Fibroblast of skin of right quadriceps (primary cell): ENCODE measurements around the gene RILPL1.
"Not testable (repeated sequence)": the region's sequence is repeated elsewhere in the genome, so short reads cannot be mapped to it uniquely, and the experiment has no call there.

Experiments used
- DNase-seq: peaks from one replicate; pipeline ENCODE4 v3.0.0-alpha.2; 2013

RILPL1 gene, protein sequence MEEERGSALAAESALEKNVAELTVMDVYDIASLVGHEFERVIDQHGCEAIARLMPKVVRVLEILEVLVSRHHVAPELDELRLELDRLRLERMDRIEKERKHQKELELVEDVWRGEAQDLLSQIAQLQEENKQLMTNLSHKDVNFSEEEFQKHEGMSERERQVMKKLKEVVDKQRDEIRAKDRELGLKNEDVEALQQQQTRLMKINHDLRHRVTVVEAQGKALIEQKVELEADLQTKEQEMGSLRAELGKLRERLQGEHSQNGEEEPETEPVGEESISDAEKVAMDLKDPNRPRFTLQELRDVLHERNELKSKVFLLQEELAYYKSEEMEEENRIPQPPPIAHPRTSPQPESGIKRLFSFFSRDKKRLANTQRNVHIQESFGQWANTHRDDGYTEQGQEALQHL

GRCh38 chr12:123533672-123534643 lies at the start of gene RILPL1:
Gene RILPL1 (minus strand): TSS chr12:123533719. CDS start chr12:123533482, 237 bp downstream.
- DNase-seq: peak; percentile 61

DNA sequence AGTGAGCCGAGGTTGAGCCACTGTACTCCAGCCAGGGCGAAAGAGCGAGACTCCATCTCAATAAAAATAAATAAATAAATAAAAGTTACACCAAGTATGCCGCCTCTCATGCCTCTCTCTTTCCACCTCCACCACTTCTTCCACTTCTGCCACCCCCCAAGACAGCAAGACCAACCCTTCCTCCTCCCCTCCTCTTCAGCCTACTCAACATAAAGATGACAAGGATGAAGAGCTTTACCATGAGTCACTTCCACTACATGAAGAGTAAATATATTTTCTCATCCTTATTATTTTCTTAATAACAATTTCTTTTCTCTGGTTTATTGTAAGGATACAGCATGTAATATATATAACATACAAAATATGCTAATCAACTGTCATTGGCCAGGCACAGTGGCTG lies 47.3 kb upstream of the RILPL1 start:
- DNase-seq: no peak

GRCh38 chr12:123578829-123579228 lies 45.3 kb upstream of the RILPL1 start:
- not testable (repeated sequence) for DNase-seq

DNA sequence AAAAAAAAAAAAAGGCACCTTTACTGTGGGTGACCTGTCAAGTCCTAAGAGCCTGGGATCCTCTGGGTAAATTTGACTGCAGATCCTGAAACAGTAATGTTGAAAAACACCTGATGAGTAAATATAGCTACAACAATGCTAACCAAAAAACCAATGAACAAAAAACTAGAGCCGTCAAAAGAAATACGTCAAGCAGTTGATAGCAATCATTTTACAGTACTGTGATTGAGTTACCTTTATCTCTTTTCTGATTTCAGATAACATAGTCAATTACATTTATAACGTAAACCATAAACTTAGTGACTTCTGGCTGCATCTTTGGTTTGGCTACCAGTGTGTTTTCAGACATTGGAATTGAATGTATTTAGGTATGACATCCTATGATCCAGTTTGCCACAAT lies 44.7 kb upstream of the RILPL1 start:
- DNase-seq: no peak

DNA sequence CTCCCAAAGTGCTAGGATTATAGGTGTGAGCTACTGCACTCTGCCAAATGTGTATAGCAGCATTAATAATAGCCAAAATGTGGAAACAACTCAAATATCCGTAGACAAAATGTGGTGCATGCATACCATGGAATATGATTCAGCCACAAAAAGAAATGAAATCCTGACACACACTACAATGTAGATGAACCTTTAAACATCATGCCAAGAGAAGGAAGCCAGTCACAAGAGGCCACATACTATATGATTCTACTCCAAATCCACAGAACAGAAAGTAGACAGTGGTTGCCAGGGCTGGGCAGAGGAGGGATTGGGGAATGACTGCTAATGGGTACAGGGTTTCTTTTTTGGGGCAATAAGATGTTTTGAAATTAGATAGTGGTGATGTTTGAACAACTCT lies 43.1 kb upstream of the RILPL1 start:
- no peak for DNase-seq

GRCh38 chr12:123573870-123574269 lies 40.4 kb upstream of the RILPL1 start:
- DNase-seq: no peak

GRCh38 chr12:123572391-123572790 lies 38.9 kb upstream of the RILPL1 start:
- DNase-seq: no peak

GRCh38 chr12:123571343-123571813 lies 37.9 kb upstream of the RILPL1 start:
- DNase-seq: peak; percentile 84

GRCh38 chr12:123559468-123559867 lies 25.9 kb upstream of the RILPL1 start:
- DNase-seq: no peak

GRCh38 chr12:123558487-123558886 lies 25.0 kb upstream of the RILPL1 start:
- not testable (repeated sequence) for DNase-seq

GRCh38 chr12:123554843-123555242 lies 21.3 kb upstream of the RILPL1 start:
- DNase-seq: not testable (repeated sequence)

DNA sequence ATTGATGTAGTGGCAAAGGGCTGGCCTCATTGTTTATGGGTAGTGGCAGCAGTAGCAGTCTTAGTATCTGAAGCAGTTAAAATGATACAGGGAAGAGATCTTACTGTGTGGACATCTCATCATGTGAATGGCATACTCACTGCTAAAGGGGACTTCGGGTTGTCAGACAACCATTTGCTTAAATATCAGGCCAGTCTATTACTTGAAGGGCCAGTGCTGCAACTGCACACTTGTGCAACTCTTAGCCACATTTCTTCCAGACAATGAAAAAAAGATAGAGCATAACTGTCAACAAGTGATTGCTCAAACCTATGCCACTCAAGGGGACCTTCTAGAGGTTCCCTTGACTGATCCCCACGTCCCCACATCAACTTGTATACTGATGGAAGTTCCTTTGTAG lies 20.6 kb upstream of the RILPL1 start:
- DNase-seq: not testable (repeated sequence)

GRCh38 chr12:123550700-123551099 lies 17.2 kb upstream of the RILPL1 start:
- DNase-seq: no peak

DNA sequence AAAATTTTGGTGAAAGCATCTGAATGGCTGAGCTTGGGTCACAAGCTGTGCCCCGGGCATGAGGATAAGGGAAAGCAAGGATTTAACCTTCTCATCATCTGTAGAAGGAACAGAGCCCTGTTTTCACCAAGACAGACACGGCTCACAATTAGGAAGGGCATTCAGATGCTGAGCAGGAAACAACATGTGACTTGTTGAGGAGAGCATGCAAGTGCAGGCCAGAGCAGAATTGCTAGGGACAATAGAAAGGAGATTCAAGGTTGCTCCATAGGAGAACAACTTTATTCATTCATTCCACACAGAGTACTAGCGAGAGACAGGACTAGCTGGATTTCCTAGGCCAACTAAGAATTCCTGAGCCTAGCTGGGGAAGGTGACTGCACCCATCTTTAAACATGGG lies 14.6 kb upstream of the RILPL1 start:
- DNase-seq: no peak

DNA sequence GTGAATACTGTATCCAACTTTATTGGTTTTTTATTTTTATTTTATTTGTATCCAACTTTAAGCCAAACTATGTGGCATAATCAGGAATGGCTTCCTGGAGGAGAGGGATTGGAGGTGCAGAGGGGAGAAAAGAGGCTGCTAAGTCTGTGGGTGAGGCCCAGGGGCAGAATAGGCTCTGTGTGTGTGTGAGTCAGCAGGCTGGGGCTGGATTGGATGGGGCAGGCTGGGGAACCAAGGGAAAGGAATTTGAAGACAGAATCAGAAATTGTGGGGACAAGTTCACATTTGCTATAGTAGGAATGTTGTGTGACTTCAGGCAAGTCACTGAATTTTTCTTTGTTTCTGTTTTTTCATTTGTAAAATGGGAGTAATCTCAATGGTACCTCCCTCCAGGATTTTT lies 12.8 kb upstream of the RILPL1 start:
- peak; percentile 10 for DNase-seq

GRCh38 chr12:123543541-123543940 lies 10.0 kb upstream of the RILPL1 start:
- no peak for DNase-seq

DNA sequence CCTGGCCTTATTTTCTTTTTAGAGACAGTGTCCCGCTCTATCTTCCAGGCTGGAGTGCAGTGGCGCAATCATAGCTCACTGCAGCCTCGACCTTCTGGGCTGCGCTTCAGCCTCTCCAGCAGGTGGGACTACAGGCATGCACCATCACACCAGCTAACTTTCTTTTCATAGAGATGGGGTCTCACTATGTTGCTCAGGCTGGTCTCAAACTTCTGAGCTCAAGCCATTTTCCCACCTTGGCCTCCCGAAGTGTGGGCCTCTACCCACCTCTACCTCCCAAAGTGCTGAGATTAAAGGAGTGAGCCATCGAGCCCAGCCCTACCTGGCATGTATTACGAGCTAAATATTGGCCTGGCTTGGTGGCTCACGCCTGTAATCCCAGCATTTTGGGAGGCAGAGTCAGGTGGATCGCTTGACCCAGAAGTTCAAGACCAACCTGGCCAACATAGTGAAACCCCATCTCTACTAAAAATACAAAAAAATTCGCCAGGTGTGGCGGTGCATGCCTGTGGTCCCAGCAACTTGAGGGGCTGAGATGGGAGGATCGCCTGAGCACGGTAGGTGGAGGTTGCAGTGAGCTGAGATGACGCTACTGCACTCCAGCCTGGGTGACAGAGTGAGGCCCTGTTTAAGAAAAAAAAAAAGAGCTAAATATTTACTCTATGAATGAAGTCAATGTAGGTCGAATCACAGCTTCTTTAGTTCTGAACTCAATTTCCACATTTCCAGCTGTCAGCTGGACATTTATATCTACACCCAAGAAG lies 7.6 kb upstream of the RILPL1 start:
- DNase-seq: no peak

- DNase-seq: not testable (repeated sequence)
Observed at GRCh38 chr12:123535952-123536351, 2.4 kb upstream of the RILPL1 start.

DNA sequence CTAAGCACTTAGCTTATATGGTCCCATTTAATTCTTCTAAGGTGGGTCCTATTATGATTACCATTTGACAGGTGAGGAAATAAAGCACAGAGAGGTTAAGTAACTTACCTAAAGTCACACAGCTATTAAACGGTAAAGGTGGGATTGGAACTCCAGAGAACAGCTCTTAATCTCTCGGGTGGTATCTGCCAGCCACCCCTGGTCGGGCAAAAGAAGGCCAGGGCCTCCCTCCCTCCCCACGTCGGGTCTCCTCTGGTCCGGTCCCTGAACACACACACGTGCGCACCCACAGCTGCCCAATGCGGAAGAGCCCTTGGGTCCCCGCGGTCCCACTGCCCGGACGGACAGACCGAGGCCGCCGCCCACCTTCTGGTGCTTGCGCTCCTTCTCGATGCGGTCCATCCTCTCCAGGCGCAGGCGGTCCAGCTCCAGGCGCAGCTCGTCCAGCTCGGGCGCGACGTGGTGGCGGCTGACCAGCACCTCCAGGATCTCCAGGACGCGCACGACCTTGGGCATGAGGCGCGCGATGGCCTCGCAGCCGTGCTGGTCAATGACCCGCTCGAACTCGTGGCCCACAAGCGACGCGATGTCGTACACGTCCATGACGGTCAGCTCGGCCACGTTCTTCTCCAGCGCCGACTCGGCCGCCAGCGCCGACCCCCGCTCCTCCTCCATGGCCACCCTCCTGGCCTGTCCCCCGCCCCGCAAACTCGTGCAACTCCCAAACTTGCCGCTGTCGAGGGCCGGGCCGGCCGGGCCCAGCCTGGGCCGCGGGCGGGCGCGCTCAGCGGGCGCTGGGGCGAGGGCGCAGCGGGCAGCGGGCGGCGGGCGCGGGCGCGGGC lies 490 bp downstream of the RILPL1 start:
- peak; percentile 24 for DNase-seq

DNA sequence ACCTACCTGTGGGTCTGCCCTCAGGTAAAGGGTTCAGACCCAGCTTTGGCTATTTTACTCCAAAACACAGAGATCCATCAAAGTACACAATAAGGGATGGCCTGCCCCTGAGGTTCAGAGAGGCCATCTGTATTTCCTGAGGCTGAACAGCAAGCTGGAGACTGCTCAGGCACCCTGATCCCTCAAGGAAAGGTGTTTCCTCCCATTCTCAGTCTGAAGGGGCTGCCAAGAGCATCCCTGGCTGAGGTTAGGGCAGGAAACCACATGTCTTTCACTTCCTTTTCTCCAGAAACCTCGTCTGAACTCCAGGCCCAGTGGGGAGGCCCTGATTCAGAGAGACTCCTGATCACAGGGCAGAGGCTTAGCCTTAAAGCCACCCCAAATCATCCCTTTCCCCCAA lies 1.5 kb downstream of the RILPL1 start:
- peak; percentile 23 for DNase-seq

DNA sequence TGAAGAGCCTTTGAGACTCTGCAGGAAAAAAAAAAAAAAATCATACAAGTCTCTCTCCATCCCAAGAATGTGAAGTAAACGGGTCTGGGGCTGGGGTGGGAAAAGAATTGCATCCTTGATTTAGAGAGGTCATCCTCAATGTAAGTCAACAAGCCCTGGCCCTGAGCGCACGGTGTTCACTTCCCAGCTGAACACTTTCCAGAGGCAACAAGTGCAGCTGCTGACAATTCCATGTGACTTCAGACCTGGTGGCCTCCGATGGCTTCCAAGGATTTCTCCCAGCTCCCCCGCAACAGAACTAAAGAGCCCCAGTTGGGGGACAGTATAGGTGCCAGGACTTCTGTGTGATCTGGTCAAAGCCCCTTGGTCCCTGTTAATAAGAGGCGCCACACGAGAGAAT lies 2.4 kb downstream of the RILPL1 start:
- DNase-seq: no peak

DNA sequence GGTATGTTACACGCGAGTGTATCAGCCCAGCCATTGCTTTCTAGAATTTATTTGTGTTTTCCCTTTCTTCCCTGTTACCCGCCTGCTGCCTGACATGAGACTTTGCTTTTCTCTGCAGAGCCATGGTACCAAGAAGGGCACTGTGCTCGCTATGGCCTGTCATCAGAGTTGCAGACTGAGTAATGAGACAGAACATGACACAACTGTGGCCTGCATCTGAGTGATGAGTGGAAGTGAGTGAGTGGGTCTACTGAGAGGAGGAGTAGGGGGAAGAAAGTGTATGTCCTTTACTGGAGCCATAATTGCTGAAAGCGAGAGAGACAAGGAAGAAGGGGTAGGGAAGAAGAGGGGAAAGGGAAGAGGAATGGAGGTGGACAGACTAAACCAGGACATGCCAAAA lies 2.9 kb downstream of the RILPL1 start:
- DNase-seq: no peak
